Breast epithelium (tissue), 4 donors: ENCODE measurements around the gene NEURL4. TPM values are rescaled to one million over a fixed set of nuclear protein-coding genes. Genes with fewer than 3 reads are reported as not detected.
"Not testable (repeated sequence)": the region's sequence is repeated elsewhere in the genome, so short reads cannot be mapped to it uniquely, and the experiment has no call there.

Experiments used
- DNase-seq, 2 donors: peaks; one replicate each; pipeline ENCODE4 v3.0.0-alpha.2; 2019; ENCODE audit warnings: low spot score in 2 of 2
- H3K27ac ChIP-seq, 2 donors: fragments of 200-600 bp; sonication (generic) in 1 of 2; one replicate each; pipeline ENCODE4 v1.5.1; 2016 to 2019; ENCODE audit warnings: mild to moderate bottlenecking in 1 of 2
- H3K27me3 ChIP-seq, 2 donors: fragments of 200-600 bp; sonication (generic) in 1 of 2; one replicate each; pipeline versions ENCODE4 v1.5.1 to v1.6.0; 2017 to 2019; ENCODE audit warnings: control low read depth in 1 of 2, mild to moderate bottlenecking in 1 of 2
- H3K36me3 ChIP-seq: fragments of 200-600 bp; one replicate; pipeline ENCODE4 v1.5.1; 2019
- H3K4me1 ChIP-seq, 2 donors: fragments of 200-600 bp; sonication (generic); one replicate each; pipeline ENCODE4 v1.5.1; 2016 to 2019; ENCODE audit warnings: control low read depth in 1 of 2
- H3K4me3 ChIP-seq, 3 donors: fragments of 200-600 bp; sonication (generic); 1 replicate in 2 of 3; 2 replicates in 1 of 3; pipeline ENCODE4 v1.5.1; 2016 to 2019; ENCODE audit warnings: mild to moderate bottlenecking in 3 of 3, moderate library complexity in 2 of 3
- H3K9me3 ChIP-seq, 2 donors: fragments of 200-600 bp; sonication (generic) in 1 of 2; one replicate each; pipeline ENCODE4 v1.5.1; 2016 to 2019; ENCODE audit warnings: control low read depth in 1 of 2
- POLR2A ChIP-seq: fragments of 450-650 bp; IDR thresholded peaks from one replicate; pipeline ENCODE4 v1.6.1; 2016; ENCODE audit warnings: antibody characterized with exemption, mild to moderate bottlenecking, moderate library complexity
- POLR2AphosphoS5 ChIP-seq, 3 donors: sonication (generic); formaldehyde crosslinking; IDR thresholded peaks; one replicate each; pipeline ENCODE4 v1.6.1; 2017; ENCODE audit warnings: antibody characterized with exemption in 3 of 3
- intact Hi-C: fragments of 100-400 bp; cut with DNase I; formaldehyde crosslinking; loops from one replicate; pipeline ENCODE4 v1.15.1; 2023; ENCODE audit warnings: low total_unique reads
- total RNA-seq, 3 donors: library from RNA; depleted of rRNA; stranded (reverse); fragments of >200 nt; gene quantifications; one replicate each; pipeline ENCODE4 v1.1.0, GENCODE V29; 2016
- TF ChIP-seq, protein P1 (sequence below), 3 donors: fragments of 450-650 bp; IDR thresholded peaks; one replicate each; pipeline ENCODE4 v1.5.1; 2016 to 2017; ENCODE audit warnings: antibody characterized with exemption in 3 of 3, mild to moderate bottlenecking in 3 of 3, moderate library complexity in 3 of 3

NEURL4 gene
- total RNA-seq, 3 donors from 2014 or later = 15.0 to 22.9 (median 17.4) TPM

DNA sequence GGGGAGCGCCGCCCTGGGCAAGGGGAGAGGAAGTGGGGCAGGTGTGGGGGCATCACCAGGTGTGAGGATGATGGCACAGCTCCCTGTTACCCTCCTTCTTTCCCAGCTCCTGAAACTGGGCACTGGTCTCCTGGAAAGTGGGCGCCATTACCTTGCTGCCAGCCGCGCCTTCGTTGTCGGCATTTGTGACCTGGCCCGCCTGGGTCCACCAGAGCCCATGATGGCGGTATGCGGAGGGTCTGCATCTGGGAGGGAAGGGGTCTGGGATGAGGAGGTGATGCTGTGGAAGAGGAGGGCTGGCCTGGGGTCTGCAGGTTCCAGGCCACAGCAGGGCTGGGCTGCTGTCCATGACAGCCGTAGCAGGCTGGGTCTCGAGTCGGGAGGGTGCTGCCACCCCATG is 12.7 kb upstream of the NEURL4 start:
- H3K27me3 ChIP-seq = peaks cover 5 to 36% of the 10 kb centered on the region in 2 donors
- TF ChIP-seq POLR2AphosphoS5 (IDR thresholded peaks at IDR 0.05) (no peak), POLR2A (no peak)
- TF ChIP-seq, protein P1, sequence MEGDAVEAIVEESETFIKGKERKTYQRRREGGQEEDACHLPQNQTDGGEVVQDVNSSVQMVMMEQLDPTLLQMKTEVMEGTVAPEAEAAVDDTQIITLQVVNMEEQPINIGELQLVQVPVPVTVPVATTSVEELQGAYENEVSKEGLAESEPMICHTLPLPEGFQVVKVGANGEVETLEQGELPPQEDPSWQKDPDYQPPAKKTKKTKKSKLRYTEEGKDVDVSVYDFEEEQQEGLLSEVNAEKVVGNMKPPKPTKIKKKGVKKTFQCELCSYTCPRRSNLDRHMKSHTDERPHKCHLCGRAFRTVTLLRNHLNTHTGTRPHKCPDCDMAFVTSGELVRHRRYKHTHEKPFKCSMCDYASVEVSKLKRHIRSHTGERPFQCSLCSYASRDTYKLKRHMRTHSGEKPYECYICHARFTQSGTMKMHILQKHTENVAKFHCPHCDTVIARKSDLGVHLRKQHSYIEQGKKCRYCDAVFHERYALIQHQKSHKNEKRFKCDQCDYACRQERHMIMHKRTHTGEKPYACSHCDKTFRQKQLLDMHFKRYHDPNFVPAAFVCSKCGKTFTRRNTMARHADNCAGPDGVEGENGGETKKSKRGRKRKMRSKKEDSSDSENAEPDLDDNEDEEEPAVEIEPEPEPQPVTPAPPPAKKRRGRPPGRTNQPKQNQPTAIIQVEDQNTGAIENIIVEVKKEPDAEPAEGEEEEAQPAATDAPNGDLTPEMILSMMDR (IDR thresholded peaks at IDR 0.05) = no peak

DNA sequence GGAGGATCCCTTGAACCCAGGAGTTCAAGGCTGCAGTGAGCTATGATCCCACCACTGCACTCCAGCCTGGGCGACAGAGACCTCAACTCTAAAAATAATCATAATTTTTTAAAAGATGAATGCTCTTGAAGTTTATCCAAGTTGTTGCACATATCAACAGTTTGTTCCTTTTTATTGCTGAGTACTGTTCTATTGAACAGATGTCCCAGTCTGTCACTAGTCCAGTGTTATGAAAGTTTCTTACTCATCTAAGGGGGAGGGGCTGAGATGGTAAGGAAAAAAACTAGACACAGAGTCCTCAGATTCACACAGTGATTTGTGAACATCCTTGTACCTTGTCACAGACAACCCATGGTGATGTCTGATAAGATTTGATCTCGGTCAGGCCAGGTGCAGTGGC is 11.0 kb upstream of the NEURL4 start:
- TF ChIP-seq POLR2AphosphoS5 (IDR thresholded peaks at IDR 0.05) (no peak), POLR2A (no peak)
- TF ChIP-seq, protein P1 (IDR thresholded peaks at IDR 0.05) = no peak
- no peak overlapping the region for H3K4me3 ChIP-seq
- intact Hi-C loops = no loop called here
- no peaks in the 10 kb centered on the region for H3K36me3 ChIP-seq
- H3K27ac ChIP-seq = no peak overlapping the region
- DNase-seq = no peak
- peaks cover 5 to 38% of the 10 kb centered on the region in 2 donors for H3K27me3 ChIP-seq
- no peaks in the 10 kb centered on the region for H3K9me3 ChIP-seq
- no peaks in the 10 kb centered on the region for H3K4me1 ChIP-seq

More for the DNA sequence above, 12.7 kb upstream of the NEURL4 start:
- H3K9me3 ChIP-seq = no peaks in the 10 kb centered on the region
- H3K4me3 ChIP-seq = no peak overlapping the region
- H3K27ac ChIP-seq = no peak overlapping the region
- no peaks in the 10 kb centered on the region for H3K4me1 ChIP-seq
- intact Hi-C loops = no loop called here
- no peak for DNase-seq
- no peaks in the 10 kb centered on the region for H3K36me3 ChIP-seq

DNA sequence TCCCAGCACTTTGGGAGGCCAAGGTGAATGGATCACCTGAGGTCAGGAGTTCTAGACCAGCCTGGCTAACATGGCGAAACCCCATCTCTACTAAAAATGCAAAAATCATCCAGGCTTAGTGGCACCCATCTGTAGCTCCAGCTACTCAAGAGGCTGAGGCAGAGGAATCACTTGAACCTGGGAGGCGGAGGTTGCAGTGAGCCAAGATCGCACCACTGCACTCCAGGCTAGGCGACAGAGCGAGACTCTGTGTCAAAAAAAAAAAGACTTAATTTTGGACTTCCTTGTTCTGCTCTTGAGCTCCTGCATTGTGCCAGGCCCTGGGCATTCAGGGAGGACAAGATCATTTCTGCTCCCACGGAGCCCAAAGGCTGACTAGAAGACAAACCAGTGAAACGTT is 8.5 kb upstream of the NEURL4 start:
- peaks cover 5 to 38% of the 10 kb centered on the region in 2 donors for H3K27me3 ChIP-seq
- H3K9me3 ChIP-seq, DNase-seq, H3K4me3 ChIP-seq, intact Hi-C loops, H3K4me1 ChIP-seq, H3K36me3 ChIP-seq, H3K27ac ChIP-seq: not testable (repeated sequence)

DNA sequence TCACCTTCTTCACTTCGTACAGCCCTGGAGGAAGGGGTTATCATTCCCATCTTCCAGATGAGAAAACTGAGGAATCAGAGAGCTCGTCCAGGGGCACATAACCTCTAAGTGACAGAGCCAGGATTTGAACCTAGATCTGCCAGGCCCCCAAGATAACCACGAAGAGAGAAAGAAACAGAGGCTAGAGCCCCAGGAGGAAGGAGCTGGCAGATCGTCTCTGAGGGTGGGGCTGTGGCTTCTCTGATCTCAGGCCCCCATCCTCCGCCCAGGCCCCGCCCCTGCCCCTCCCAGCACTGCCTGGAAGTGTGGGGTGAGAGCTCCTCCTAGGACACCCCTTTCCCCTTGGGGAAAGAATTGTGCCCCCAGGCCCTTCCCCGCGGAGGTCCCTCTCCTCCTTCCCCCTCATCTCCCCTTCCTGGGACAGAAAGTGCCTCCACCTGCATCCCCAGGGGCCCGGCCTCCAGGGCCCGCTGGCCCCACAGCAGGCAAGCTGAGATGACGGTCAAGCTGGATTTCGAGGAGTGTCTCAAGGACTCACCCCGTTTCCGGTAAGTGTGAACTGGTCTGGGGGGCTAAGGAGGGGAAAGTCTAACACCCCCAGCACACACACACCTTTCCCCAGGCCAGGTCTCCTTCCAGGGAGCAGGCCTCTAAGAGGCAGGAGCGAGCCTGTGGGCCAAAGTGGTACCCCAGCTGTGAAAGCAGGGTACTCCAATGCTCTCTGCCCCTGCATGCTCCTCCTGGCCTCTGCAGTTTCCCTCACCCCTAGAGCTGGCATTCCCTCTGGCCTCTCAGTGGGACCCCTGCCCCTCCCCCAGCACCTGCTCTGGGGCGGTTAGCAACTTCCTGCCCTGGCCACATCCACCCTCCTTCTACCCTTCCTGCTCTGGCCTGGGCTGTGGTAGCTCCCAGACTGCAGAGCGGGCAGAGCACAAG is 7.4 kb upstream of the NEURL4 start, which contains the start of gene ACAP1:
ACAP1 (plus strand) TSS at position 290 of the 936 bp plus-strand sequence; CDS start at position 496, 206 bp downstream.
- Histone ChIP-seq H3K27me3 (peaks cover 0 to 28% of the 10 kb centered on the region in 2 donors), H3K4me3 (peak within 1 kb of the TSS; percentile 3 to 26 (median 7)), H3K27ac (no peak within 1 kb of the TSS), H3K4me1 (no peaks in the 10 kb centered on the region), H3K9me3 (no peaks in the 10 kb centered on the region), H3K36me3 (no peaks in the 10 kb centered on the region)
- DNase-seq = no peak
- TF ChIP-seq POLR2AphosphoS5 (IDR thresholded peaks at IDR 0.05) (no peak), POLR2A (no peak)
- TF ChIP-seq, protein P1 (IDR thresholded peaks at IDR 0.05) = no peak
- intact Hi-C loops = no loop called here

DNA sequence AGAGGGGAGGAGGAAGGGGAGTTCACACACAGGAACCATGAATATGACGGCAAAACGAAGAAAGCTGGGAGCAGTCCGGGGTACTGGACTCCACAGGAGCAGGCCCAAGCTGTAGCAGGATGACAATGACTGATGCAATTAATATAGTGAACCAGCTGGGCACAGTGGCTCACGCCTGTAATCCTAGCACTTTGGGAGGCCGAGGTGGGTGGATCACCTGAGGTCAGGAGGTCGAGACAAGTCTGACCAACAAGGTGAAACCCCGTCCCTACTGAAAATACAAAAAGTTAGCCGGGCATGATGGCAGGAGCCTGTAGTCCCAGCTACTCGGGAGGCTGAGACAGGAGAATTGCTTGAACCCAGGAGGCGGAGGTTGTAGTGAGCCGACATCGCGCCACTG is 6.6 kb upstream of the NEURL4 start:
- peaks cover 0 to 20% of the 10 kb centered on the region in 2 donors for H3K27me3 ChIP-seq
- H3K27ac ChIP-seq, H3K9me3 ChIP-seq, H3K4me3 ChIP-seq, DNase-seq, H3K4me1 ChIP-seq, intact Hi-C loops, H3K36me3 ChIP-seq: not testable (repeated sequence)

DNA sequence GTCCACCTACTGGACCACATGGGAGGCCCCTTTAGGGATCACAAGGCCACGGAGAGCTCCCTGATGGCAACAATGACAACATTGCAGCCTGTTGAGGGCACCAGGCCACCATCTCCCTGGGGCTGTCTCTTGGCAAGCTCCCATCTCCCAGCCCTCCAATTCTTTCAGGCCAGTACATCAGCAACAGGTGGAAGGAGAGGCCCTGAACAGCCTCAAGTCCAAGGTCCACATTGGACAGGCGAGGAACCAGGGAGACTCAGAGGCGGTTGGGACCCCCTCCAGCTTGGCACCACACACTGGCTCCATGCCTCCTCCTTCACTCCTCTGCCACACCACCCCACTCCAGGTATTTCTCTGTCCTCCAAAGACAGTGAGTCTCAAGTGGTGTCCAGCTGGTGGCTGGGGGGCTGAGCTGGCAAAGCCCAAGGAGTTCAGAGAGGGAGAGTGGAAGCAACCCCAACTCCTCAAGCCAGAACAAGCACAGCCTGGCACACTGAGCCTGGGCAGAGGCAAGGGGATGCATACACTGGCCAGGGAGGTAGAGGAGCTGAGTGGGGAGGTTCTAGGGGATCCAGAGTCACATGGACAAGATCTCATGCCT is 5.9 kb upstream of the NEURL4 start:
- TF ChIP-seq POLR2A = no peak
- TF ChIP-seq, protein P1 (IDR thresholded peaks at IDR 0.05) = no peak
- no peak for TF ChIP-seq POLR2AphosphoS5 (IDR thresholded peaks at IDR 0.05)
- DNase-seq = no peak
- no peaks in the 10 kb centered on the region for H3K36me3 ChIP-seq
- intact Hi-C loops = no loop called here
- no peak overlapping the region for H3K4me3 ChIP-seq
- no peaks in the 10 kb centered on the region for H3K9me3 ChIP-seq
- no peak overlapping the region for H3K27ac ChIP-seq
- no peaks in the 10 kb centered on the region for H3K4me1 ChIP-seq
- H3K27me3 ChIP-seq = peaks cover 0 to 19% of the 10 kb centered on the region in 2 donors

DNA sequence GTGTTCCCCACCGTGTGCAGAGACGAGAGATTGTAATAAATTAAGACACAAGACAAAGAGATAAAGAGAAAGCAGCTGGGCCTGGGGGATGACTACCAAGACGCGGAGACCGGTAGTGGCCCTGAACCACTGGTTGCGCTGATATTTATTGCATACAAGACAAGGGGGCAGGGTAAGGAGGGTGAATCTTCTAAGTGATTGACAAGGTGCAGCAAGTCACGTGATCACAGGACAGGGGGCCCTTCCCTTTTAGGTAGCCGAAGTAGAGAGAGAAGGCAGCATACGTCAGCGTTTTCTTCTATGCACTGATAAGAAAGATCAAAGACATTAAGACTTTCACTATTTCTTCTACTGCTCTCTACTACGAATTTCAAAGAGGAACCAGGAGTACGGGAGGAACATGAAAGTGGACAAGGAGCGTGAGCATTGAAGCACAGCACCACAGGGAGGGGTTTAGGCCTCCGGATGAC is 3.5 kb upstream of the NEURL4 start:
- H3K36me3 ChIP-seq, DNase-seq, H3K9me3 ChIP-seq, H3K4me3 ChIP-seq, intact Hi-C loops, H3K4me1 ChIP-seq, H3K27ac ChIP-seq: not testable (repeated sequence)
- peaks cover 0 to 11% of the 10 kb centered on the region in 2 donors for H3K27me3 ChIP-seq
